ENCODE results near the gene TPPP3. TPM values are rescaled to one million over a fixed set of nuclear protein-coding genes. Genes with fewer than 3 reads are reported as not detected.
"Not testable (repeated sequence)": the region's sequence is repeated elsewhere in the genome, so short reads cannot be mapped to it uniquely, and the experiment has no call there.

TPPP3 gene
- total RNA-seq, 1 experiment from 2014 or later = 0.80 TPM

GRCh38 chr16:67370661-67371060 lies 22.6 kb downstream of the TPPP3 start:
- Histone ChIP-seq H3K36me3 (replicated peaks; ENCODE audit: control insufficient read depth, insufficient read depth, low read length) (no peaks in the 10 kb centered on the region), H3K27me3 (ENCODE audit: control insufficient read depth, insufficient read depth, low read length) (peaks cover 4% of the 10 kb centered on the region), H3K4me3 (ENCODE audit: insufficient read depth, low read depth, low read length) (no peak overlapping the region)
- DNase-seq = no peak

GRCh38 chr16:67364600-67365235 lies 28.6 kb downstream of the TPPP3 start:
- H3K36me3 ChIP-seq (replicated peaks; ENCODE audit: control insufficient read depth, insufficient read depth, low read length) = no peaks in the 10 kb centered on the region
- peaks cover 4% of the 10 kb centered on the region for H3K27me3 ChIP-seq (ENCODE audit: control insufficient read depth, insufficient read depth, low read length)
- no peak overlapping the region for H3K4me3 ChIP-seq (ENCODE audit: insufficient read depth, low read depth, low read length)
- DNase-seq = no peak

GRCh38 chr16:67361038-67361437 lies 32.3 kb downstream of the TPPP3 start:
- Histone ChIP-seq H3K36me3 (replicated peaks; ENCODE audit: control insufficient read depth, insufficient read depth, low read length) (no peaks in the 10 kb centered on the region), H3K4me3 (ENCODE audit: insufficient read depth, low read depth, low read length) (no peak overlapping the region), H3K27me3 (ENCODE audit: control insufficient read depth, insufficient read depth, low read length) (no peaks in the 10 kb centered on the region; the same call in none of the 2 replicates)
- DNase-seq = no peak

DNA sequence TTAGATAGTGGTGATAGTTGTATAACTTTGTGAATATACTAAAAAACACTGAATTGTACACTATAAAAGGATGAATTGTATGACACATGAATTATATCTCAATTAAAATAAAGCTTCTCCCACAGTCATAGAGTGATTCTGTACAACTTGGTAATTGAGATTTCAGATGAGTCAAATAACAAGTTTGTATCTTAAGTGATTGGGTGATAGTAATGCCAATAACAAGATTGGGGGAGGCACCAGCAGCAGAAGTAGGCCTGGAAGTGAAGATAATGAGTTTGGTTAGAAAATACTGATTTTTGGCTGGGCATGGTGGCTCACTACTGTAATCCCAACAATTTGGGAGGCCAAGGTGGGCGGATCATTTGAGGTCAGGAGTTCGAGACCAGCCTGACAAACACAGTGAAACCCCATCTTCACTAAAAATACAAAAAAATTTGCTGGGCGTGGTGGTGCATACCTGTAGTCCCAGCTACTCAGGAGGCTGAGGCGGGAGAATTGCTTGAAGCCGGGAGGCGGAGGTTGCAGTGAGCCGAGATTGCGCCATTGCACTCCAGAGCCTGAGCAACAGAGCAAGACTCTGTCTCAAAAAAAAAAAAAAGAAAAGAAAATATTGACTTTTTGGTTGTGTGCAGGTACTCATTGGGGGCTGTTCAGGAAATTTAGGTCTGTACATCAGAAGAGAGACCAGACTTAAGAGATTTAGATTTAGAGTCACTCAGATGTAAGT lies 33.6 kb downstream of the TPPP3 start:
- not testable (repeated sequence) for DNase-seq; H3K27me3 ChIP-seq (ENCODE audit: control insufficient read depth, insufficient read depth, low read length); H3K4me3 ChIP-seq (ENCODE audit: insufficient read depth, low read depth, low read length); H3K36me3 ChIP-seq (replicated peaks; ENCODE audit: control insufficient read depth, insufficient read depth, low read length)

DNA sequence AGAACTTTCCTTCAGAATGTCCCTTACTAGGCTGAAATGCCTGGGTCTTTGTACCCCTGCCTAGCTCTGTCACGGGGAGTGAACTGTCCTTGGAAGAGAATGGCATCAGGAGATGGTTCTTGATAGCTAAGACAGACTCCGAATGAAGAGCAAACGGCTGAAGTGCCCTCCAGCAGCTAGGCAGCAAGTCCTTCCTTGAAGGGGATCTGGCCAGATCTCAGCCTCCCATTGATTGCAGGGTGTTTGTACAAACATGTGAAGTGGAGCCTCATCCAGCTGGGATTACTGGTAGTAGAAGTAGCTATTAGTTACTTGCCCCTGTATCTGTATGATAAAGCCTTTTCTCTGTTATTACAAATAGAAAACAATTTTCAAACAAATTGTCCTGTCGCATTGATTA lies 35.7 kb downstream of the TPPP3 start:
- Histone ChIP-seq H3K36me3 (replicated peaks; ENCODE audit: control insufficient read depth, insufficient read depth, low read length) (no peaks in the 10 kb centered on the region), H3K27me3 (ENCODE audit: control insufficient read depth, insufficient read depth, low read length) (no peaks in the 10 kb centered on the region), H3K4me3 (ENCODE audit: insufficient read depth, low read depth, low read length) (no peak overlapping the region)
- DNase-seq = no peak

DNA sequence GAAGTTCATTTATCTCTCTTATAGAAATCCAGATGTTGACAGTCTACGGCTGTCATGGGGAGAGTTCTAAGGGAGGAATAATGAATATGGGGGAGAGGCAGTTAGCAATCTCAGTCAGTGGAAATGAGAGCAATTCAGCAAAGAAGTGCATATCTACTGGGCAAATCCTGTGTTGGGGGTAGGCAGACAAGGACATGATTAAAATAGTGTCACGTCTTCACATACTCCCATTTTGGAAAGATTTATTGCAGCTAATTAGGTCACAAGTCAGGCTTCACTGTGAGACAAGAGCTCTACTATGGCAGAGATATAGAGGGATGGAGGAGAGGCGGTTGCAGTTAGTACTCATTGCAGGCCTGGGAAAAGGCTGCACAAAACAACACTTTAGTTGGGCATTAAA lies 36.9 kb downstream of the TPPP3 start:
- DNase-seq = no peak
- Histone ChIP-seq H3K4me3 (ENCODE audit: insufficient read depth, low read depth, low read length) (no peak overlapping the region), H3K27me3 (ENCODE audit: control insufficient read depth, insufficient read depth, low read length) (no peaks in the 10 kb centered on the region), H3K36me3 (replicated peaks; ENCODE audit: control insufficient read depth, insufficient read depth, low read length) (no peaks in the 10 kb centered on the region)

DNA sequence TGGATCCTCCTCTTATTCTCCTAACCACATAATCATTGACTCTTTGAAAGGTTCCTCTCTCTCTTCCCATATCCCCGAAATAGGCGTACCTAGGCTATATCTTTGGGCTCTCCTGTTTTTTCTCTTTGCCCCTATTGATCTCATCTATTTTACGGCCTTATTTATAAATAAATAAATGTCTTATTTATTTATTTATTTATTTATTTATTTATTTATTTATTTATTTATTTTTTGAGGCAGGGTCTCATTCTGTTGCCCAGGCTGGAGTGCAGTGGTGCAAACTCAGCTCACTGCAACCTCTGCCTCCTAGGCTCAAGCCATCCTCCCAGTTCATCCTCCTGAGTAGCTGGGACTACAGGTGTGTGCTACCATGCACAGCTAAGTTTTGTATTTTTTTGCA lies 40.8 kb downstream of the TPPP3 start:
- H3K4me3 ChIP-seq (ENCODE audit: insufficient read depth, low read depth, low read length); DNase-seq; H3K27me3 ChIP-seq (ENCODE audit: control insufficient read depth, insufficient read depth, low read length); H3K36me3 ChIP-seq (replicated peaks; ENCODE audit: control insufficient read depth, insufficient read depth, low read length): not testable (repeated sequence)

DNA sequence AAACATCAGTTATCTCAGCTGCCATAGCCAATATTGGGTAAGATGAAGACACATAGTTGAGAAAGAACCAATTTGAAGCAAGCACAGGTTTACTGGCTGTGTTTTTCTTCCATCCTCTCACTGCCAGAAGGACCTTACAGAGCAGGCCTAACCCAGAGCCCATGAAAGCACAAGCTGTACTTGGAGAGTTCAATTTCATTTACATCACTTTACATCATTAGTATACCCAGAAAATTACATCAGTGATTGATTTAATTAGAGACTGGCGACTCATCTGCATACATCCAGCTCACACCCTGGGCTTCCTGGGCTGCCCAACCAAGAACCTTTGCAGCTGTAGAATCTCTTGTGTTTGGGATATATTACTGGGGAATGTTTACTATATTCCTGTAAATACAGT lies 43.0 kb downstream of the TPPP3 start:
- no peak for DNase-seq
- Histone ChIP-seq H3K36me3 (replicated peaks; ENCODE audit: control insufficient read depth, insufficient read depth, low read length) (no peaks in the 10 kb centered on the region), H3K4me3 (ENCODE audit: insufficient read depth, low read depth, low read length) (no peak overlapping the region), H3K27me3 (ENCODE audit: control insufficient read depth, insufficient read depth, low read length) (no peaks in the 10 kb centered on the region)

DNA sequence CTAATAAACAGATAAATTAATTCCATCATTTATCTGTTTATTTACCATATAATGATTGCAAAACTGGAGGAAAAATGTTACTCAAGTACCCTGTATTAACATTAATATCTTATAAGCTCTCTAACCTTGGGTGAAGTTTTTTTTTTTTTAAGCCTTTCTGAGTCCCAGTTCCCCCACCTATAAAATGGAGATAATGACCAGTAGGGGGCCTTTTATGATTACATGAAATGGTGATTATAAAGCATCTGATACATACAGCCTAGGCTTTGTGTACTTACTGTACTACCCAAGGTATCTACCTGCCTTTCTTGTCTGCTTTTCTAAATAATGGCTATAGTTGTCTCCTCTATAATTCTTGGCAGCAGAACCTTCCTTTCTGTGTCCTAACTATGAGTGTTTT lies 44.1 kb downstream of the TPPP3 start:
- no peak for DNase-seq
- Histone ChIP-seq H3K36me3 (replicated peaks; ENCODE audit: control insufficient read depth, insufficient read depth, low read length) (no peaks in the 10 kb centered on the region), H3K4me3 (ENCODE audit: insufficient read depth, low read depth, low read length) (no peak overlapping the region), H3K27me3 (ENCODE audit: control insufficient read depth, insufficient read depth, low read length) (no peaks in the 10 kb centered on the region)

DNA sequence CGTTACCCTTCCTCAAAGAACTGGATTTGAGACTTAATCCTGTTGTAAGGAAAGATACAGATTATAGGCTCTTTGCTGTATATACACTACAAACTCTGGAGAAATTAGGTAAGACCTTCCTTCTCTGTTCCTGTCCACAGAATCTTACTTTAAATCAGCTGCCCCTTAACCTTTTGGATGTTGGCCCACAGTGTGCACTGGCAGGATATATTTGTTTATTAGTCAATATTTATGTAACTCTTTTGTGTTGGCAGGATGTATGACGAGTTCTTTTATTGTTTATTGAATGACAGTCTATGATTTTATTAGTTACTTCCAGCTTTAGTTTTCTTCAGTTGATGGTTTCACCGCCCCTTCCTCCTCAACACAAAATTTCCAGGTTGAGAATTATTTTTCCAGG lies 47.0 kb downstream of the TPPP3 start:
- no peak for DNase-seq
- H3K4me3 ChIP-seq (ENCODE audit: insufficient read depth, low read depth, low read length) = no peak overlapping the region
- H3K36me3 ChIP-seq (replicated peaks; ENCODE audit: control insufficient read depth, insufficient read depth, low read length) = no peaks in the 10 kb centered on the region
- H3K27me3 ChIP-seq (ENCODE audit: control insufficient read depth, insufficient read depth, low read length) = no peaks in the 10 kb centered on the region

DNA sequence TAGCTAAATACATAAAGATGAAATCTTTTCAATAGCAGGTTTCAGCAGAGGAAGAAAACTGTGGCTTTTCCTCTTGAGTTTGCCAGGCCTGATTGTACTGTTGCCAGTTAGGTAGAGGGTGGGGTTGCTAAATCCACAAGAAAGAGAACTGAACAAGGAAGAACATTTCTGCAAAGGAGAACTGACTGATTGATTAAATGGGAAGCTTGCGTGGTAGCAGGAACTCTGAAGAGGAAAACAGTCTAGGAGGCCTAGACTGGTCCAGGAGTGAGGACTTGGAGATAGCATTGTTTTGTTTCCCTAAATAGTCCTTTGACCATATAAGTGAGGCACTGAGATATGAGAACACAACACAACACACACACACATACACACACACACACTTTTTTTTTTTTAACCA lies 47.9 kb downstream of the TPPP3 start:
- no peak overlapping the region for H3K4me3 ChIP-seq (ENCODE audit: insufficient read depth, low read depth, low read length)
- no peaks in the 10 kb centered on the region for H3K36me3 ChIP-seq (replicated peaks; ENCODE audit: control insufficient read depth, insufficient read depth, low read length)
- DNase-seq = no peak
- no peaks in the 10 kb centered on the region for H3K27me3 ChIP-seq (ENCODE audit: control insufficient read depth, insufficient read depth, low read length)

- no peaks in the 10 kb centered on the region for H3K36me3 ChIP-seq (replicated peaks; ENCODE audit: control insufficient read depth, insufficient read depth, low read length)
- no peaks in the 10 kb centered on the region for H3K27me3 ChIP-seq (ENCODE audit: control insufficient read depth, insufficient read depth, low read length)
- DNase-seq = no peak
- no peak overlapping the region for H3K4me3 ChIP-seq (ENCODE audit: insufficient read depth, low read depth, low read length)
Observed at GRCh38 chr16:67342616-67343015, 50.7 kb downstream of the TPPP3 start.

- Histone ChIP-seq H3K4me3 (ENCODE audit: insufficient read depth, low read depth, low read length) (no peak overlapping the region), H3K36me3 (replicated peaks; ENCODE audit: control insufficient read depth, insufficient read depth, low read length) (no peaks in the 10 kb centered on the region), H3K27me3 (ENCODE audit: control insufficient read depth, insufficient read depth, low read length) (no peaks in the 10 kb centered on the region)
- no peak for DNase-seq
Observed at GRCh38 chr16:67341250-67341649, 52.0 kb downstream of the TPPP3 start.

Data from H7 (cell line).